GM18861 (cell line): ENCODE results near the gene FBLN7.

Experiments used
- ATAC-seq: cut with Tn5 transposase; IDR thresholded peaks from one replicate; pipeline ENCODE4 v1.9.1; 2021; ENCODE audit not compliant: unreplicated experiment

The FBLN7 gene

DNA sequence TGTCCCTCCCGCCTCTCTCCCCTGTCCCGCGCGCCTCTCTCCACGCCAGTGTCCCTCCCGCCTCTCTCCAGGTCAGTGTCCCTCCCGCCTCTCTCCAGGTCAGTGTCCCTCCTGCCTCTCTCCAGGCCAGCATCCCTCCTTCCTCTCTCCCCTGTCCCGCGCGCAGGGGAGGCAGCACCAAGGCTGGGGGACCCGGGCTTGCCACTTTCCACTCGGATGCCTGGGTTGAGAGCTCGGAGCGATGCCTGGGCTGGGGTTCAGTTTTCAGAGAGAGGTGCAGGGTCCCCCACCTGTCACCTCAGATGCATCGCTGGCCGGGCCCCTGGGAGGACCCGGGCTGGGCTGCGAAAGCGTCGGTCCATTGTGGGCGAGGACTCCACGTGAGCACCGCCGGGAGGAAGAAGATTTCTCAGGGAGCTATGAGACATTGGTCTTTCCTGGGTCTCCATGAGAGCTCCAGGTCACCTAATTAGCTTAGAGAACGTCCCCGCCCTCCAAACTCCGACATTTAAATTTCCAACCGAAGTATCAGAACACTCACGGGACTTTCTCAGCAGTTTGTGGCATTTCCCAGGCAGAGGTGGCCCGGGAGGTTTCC is 2.1 kb downstream of the FBLN7 start:
- ATAC-seq = no peak

DNA sequence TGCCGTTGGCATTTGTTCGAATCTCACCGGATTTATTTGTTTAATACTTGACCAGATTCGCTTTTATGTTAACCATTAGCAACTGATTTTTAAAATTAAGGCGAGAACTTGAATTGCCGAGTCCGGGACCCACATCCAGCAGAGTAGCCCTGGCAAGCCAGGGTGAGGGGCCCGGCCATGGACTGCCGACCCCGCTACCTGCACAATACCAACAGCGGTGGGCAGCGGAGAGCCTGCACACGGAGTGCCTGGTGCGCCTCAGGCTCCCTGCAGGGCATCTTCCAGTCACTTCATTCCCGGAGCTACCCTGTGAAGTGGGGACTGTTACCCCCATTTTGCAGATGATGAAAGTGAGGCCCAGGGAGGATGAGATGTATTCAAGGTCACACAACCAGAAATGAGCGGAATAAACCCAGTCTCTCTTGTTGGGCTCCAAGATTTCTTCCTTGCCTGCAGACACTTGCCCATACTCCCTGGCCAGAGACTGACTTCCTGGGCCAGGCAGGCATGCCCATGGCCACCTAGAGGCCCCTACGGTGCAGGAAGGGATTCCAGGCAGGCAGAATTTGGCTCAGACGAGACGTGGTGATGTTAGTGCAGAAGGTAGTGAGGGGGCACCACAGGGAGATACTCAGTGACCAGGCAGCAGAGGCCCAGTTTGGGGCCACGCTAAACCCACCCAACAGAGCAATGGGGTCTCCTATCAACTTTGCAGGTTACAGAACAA is 2.9 kb downstream of the FBLN7 start:
- no peak for ATAC-seq

DNA sequence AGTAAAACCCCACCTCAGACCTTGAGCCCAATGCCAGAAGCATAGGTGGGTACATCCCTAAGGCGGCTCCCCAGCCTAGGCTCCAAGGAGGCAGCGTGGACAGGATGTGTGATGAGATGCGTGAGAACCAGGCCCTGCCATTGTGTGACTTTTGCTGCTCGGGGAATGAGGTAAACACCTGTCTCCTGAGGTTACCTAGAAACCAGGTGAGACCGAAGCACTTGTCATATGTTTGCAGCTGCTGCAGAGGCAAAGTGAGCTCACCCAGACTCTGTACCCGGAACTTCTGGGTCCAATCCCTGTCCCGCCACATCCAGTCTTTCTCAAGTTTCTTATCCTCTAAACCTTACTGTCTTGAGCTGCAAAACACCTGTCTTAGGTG is 3.4 kb downstream of the FBLN7 start:
- no peak for ATAC-seq

DNA sequence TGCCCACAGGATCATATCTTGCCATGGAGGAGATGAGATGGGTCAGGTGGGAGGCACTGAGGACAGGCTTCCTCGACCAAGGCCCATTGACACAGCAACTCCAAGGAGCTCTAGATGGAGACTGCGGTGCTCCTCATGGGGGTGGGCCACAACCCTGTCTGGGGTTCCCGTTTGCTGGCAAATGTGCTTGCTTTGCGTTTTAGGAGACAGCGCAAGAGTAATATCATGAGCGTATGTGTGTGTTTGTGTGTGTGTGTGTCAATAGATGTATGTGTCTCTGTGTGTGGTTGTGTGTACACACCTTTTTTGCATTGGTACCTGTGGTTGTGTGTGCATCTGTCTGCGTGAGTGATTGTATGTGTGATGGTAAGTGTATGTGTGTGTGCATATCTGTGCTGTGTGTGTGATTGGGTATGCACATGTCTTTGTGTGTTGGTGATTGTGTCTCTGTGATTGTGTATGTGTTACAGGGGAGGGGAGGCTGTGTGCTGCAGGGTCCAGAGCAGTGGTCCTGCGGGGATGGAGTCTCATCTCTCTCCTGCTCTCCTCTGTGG is 4.4 kb downstream of the FBLN7 start:
- ATAC-seq = no peak

DNA sequence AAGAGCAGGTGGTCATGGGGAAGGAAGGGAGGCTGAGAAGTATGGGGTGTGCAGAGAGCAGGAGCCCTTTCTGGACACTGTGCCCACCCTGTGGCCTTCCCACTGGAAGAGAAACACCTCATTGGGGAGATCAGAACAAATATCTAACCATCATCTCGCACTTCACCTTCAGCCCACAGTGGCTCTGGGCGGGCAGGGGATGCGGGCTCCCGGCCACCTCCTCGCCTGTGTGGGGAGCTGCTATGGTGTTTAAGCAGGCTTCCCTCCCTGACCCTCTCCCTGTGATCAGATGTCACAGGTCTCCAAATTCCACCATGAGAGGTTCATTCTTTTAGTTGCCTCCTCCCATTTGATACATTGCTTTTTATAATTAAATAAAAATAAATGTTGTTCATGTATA is 5.0 kb downstream of the FBLN7 start:
- no peak for ATAC-seq

DNA sequence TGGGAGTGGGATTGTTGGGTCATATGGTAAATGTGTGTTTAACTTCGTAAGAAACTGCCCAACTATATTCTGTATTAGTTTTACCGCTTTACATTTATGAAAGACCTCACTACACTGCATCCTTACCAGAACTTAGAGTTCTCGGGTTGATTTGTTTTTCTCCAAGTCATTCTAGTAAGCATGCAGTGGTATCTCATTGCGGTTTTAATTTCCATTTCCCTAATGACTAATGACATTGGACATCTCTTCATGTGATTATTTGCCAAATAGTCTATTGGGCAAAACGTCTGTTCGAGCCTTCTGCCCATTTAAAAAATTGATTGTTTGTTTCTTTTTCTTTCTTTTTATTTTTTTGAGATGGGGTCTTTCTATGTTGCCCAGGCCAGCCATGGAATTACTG is 6.8 kb downstream of the FBLN7 start:
- ATAC-seq = no peak

DNA sequence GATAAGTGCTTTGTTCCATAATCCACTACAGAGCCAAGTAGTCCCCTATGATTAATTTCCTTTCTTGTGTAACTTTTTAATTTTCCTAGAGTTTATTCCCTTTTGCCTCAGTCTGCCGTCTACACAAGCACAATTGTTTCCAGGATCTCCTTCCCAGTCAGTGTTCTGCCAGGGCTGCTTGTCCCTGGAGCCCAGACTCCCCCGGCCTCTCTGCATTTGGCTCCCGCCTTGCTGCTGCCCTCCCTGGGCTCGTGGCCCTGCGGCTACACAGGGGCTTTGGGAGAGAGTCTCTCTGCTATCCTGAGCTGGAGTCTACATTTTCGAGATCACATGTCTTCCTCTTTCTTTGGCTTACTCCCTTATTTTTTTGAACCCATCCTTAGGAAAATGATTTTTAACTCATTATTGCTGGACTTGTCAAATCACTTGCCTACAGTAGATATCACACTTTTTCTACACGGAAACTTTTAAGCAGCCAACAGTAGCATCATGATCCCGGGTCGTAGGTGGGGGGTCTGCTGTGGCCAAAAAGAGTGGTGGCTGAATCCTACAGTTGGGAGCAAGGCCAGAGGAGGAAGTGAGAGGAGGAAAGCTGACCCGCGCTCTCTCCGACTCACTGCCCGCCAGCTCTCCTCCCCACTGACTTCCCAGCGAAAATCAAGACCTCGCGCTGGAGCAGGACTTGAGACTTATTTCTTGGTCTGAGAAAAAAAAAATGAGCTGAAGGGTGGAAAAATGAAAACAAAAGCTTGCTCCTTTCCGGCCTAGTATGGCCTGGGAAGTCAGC is 9.4 kb downstream of the FBLN7 start:
- ATAC-seq = no peak

DNA sequence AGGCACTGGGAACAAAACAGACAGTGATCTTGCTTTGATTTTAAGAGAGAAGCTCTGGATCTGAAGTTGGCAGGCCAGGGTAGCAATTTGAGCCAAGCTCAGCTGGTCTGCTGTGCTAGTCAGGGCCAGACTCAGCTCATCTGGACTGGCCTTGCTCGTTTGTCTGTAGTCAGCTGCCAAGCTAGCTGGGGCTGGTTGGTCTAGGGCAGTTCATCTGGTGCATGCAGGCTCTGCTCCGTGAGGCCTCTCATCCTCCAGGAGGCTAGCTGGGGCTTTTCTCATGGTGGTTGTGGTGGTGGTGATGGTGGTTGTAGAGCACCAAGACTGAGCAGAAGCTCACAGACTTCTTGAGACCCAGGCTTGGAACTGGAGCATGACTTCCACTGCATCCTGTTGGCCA is 10.3 kb downstream of the FBLN7 start:
- ATAC-seq = no peak

DNA sequence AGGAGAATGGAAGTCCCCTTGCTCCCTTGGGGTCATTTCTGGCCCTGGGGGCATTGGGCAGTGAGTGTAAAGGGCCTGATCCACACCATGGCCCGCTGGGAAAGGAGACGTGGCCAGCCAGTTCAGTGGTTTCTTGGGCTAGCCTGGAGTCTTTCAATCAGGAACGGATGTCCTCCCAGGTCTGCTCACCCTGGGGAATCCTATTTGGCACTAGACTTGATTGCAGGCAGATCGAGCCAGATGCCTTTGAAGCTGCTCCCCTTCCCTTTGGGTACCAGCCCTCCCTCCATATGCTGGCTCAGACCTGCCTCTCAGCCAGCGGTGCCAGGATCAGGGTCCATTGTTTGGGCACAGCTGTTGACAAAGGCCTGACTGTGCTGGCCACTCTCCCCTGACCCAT is 11.0 kb downstream of the FBLN7 start:
- no peak for ATAC-seq

DNA sequence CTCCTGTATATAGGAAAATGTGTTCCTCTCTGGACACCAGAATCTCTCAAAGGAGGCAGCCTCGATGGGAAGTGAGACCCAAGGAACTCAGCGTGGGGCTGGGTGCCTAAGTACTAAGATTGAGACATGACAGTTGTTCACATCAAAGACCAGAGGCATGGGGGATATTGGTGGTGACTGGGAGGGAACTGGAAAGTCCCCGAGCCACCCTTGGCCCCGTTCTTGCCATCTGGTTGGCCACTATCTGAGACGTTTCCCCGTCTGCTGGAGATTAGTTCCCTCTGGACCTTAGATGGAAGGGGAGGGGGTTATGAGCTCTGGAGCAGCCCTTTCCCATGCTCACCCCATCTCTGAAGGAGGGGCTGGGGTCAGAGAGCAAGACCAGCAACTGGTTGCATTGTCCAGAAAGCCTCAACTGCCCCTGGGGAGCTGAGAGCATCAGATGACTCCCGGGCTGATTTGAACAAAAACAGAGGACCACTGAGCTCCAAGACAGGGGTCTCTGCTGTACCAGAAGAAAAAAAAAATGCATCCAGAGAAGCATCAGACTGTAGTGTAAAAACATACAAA is 11.8 kb downstream of the FBLN7 start:
- no peak for ATAC-seq

DNA sequence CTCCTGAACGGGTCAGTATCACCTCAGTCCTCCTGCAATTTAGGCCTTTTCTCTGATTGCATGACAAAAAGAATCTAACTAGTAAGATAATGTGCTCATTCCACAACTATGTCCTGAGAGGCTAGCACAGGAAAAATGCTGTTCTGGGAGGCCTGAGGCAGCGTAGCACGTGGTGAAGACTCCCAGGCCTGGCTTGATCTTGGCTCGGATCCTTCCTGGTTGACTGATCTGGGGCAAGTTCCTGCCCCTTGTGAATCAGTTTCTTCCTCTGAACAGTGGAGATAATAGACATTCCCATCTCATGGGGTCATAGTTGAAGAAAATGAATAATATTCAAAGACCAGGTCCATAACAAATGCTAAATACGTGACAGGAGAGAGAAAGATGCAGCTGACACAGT is 12.3 kb downstream of the FBLN7 start:
- no peak for ATAC-seq

DNA sequence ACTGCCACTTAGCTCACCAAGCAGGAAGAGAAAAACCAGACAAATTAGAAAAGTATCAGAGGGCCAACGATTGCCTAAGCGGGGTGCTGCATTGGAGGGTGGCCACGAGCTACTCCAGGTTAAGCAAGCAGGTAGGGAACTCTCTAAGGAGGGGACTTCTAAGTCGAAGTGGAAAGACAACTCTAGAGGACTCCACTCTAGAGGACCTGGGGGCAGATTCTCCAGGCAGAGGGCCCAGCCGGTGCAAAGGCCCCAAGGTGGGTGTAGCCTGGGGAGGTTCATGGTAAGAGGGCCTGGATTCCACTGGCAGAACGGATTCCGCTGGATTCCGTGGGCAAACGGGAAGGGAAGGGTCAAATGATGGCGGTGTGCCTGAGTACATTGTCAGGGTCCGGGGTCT is 12.7 kb downstream of the FBLN7 start:
- no peak for ATAC-seq

DNA sequence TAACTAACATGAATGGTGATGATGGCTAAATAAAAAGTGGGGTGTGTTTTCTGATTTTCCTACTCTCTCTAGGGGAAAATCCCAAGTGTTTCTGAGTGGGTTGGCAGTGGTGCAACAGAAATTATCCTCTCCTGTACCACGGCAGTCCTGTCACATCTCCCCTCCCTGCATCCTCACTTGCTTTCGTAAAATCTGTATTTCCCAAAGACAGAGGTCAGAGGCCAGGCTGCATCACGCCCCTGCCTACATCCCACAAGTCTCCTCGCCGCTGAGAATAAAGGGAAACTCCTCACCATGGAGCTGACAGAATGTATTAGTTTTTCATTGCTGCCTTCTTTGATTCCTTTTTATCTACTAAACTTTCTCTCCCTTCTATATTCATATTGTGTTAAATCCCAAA is 13.1 kb downstream of the FBLN7 start:
- ATAC-seq = no peak

DNA sequence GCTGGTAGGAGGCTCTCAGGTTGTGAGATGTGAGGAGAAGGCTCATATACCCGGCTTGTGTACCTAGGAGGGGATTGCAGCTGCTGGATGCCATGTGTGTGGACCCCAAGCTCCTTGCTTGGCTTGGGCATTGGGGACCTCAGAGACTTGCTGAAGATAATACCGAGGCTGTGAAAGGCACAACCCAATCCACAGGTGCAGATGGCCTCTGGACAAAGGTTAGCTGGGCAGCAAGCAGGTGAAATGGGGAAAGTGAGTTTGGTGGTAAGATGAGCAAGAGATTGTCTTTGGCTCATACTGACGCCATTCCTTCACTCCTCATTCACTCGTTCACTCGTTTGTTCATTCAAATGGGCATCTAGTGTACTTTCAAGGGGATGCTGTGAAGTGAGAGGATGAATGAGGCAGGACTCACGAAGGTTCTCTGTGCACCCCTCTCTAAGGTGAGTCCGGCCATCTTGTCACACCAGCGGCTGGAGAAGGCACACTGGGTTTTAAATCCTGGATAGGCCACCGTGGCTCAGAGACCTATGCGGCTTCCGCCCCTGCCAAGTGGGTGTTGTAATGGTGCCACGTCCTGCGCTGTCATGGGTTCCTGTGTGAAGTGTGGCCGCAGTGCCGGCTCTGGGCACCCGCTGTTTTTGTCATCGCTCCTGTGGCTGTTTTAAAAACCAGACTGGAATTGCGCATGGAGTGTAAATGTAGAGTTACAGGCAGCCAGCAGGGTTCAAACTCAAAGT is 13.7 kb downstream of the FBLN7 start:
- no peak for ATAC-seq

DNA sequence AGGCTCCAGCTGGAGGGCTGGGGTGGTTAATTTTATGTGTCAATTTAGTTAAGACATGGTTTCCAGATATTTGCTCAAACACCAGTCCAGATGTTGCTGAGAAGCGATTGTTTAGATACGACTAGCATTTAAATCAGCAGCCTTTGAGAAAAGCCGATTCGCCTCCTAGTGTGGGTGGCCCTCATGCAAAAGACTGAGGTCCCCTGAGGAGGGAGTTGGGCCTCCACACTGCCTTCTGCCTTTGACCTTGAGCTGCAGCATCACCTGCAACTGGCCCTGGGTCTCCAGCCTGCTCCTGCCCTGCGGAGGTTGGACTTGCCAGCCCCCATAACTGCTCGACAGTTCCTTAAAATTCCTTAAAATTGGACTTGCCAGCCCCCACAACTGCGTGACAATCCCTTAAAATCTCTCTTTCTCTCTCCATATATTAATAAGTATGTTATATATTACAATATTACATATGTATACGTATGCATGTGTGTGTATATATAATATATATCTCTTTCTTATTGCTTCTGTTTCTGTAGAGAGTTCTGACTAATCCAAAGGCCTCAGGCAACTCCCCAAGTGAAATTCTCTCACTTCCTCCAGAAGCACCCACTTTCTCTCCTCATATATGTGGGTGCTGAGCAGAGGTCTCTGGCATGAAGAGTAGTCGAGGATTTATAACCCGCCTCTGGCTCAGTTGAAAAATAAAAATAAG is 14.4 kb downstream of the FBLN7 start:
- ATAC-seq = no peak

DNA sequence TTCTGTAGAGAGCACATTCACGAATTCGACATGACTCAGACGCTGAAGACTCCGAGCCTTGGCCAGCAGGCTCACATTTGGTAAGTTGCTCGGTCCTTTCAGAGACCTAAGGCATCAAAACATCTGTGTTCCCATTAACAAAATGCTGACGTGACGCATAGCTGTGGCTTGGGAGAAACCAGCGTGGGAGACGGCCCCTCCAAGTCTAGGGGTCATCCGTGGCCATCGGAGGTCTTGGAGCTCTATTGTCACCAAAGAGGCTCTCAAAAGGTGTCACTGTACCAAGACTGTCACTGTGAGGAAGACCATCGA is 14.9 kb downstream of the FBLN7 start:
- no peak for ATAC-seq

DNA sequence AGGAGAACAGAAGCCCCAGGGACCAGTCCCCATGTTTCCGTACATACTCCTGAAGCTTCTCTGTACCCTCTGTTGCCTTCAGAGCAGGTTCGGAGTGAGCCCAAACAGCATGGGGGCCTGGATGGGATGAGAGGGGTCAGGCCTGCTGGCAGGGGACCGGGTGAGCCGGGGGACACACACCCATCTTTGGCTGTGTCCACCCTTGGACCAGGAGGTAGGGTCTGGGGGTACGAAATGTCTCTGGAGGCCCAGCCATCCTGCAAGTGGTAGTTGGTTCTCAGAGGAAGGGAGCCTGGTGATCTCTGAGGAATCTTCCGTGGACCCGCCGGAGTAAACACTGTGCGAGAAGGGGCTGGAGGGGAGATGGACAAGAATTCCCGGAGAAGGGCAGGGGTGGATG is 15.3 kb downstream of the FBLN7 start:
- ATAC-seq = no peak

DNA sequence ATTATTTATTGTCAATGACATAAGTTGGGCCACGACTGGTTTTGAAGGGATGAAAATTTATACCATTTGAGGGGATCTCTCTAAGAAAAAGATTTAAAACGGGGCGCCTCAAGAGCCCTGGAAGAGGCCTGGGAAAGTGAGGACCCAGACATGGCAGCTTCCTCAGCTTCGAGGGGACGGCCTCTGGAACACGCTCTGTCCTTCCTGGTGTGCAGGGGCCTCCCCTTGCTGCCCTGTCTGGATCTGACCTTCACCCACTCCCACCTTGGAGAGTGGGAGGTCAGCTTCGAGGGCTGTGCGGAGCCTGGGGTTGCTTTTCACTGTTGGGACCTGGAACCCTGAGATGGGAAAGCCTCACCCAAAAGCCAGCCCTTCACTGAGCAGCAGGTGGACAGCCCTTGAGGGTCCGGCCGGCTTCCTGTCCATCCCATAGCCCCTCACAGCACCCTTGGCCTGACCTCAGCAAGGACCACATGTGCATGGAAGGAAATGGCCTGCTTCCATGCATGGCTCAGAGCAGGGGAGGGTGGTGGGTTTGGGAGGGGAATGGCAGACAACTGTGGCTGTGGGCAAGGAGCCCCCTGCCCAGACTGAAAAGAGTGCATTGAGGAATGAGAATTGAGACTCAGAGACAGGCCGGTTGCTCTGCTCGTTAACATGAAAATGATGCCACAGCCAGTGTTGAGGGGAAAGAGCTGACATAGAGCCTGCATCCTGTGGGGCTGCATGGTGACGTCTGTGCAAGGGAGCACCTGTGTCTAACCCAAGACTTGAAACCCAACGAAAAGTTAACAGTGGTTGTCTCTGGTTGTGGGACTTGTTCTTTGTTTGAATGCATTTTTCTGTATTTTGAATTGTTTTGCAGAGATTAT is 16.3 kb downstream of the FBLN7 start:
- ATAC-seq = no peak

DNA sequence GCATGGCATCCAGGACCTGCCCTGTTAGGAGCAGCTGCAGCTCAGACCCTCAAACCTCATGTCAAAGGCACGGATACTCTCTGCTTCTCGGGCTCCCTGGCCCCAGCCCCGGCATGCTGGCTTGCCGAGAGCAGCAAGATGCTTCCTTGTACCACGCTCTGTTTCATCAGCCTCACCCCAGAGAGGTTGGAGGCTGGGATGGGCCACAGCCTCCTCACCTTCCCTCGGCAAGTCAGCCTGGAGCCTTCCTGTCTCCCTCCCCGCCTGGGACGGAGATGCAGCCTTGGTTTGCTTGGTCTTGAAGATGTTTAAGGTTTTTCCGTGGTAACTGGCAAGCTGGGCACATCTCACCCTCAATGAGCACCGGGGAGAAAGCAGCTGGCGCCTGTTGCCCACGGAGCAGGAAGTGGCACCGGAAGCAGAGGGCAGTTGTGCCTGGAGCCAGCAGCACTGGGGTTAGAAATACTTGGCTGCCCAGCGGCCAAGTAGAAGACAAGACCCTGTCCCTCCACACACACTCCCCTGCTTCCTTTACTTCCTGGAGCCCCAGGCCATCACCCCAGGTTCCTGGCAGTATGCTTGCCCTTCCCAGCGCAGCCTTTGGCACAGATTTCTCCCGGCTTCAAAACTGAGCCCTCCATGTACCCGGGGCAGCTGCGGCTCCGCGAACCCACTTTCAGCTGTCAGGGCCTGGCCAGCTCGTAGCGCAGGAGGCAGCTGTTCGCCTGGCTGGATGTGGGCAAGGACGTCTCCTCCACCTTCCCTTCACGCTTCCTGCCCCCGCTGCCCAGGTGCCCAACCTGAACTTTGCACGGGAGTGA is 17.4 kb downstream of the FBLN7 start:
- no peak for ATAC-seq
